GM12892 (cell line): ENCODE results near the gene RSPO4.

Experiments used
- POLR2A ChIP-seq: IDR thresholded peaks from 2 replicates; pipeline ENCODE4 v1.6.1; 2011; ENCODE audit warnings: low read depth, low read length, control low read depth
- POLR2AphosphoS5 ChIP-seq: IDR thresholded peaks from 2 replicates; pipeline ENCODE4 v1.6.1; 2011; ENCODE audit warnings: low read depth, low read length, control low read depth

DNA sequence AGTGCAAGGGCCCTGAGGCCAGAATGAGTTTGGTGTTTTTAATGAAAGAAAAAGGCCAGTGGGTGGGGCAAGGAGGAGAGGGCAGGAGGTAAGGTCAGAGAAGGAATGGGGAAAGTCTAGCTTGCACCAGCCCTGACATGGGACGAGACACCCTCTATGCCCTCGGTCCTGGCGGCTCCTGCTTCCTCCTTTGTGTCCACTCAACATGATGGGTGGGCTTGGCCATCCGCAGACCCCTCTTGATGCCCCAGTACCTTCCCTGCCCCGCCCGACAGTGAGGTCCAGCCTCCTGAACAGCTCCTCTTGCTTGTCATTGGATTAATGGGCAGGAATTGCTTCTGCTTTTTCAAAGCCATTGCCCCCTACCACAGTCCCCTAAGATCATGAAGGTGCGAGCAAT, 52.4 kb downstream of the RSPO4 start:
- TF ChIP-seq POLR2A (no peak), POLR2AphosphoS5 (no peak)
